ENCODE measurements around the gene LPAR5. TPM values are rescaled to one million over a fixed set of nuclear protein-coding genes. Genes with fewer than 3 reads are reported as not detected.

Gene LPAR5
- total RNA-seq, 4 donors from 2014 or later: 2.2 to 6.3 (median 2.4) TPM

DNA sequence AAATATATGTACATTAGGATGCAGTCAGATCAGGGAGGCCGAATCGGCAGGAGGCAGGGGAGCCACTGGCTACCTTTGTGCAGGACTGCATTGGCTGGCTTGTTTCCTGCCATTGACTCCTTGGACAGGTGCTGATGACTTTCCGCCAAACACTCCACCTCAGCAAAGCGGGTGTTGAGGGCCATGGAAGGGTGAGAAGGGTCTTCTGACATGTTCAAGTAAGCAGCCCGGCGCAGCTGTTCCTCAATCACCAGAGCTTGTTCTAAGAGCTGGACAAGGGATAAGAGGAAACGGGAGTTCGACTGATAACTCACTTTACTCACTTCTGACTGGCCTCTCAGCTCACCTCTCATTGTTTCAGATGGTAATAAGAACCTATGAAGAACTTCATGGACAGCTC is 62.8 kb downstream of the LPAR5 start:
- DNase-seq (ENCODE audit: low spot score) (no peak), ATAC-seq (ENCODE audit: low FRiP score) (no peak)
- no peak for TF ChIP-seq CTCF (IDR thresholded peaks at IDR 0.05)

DNA sequence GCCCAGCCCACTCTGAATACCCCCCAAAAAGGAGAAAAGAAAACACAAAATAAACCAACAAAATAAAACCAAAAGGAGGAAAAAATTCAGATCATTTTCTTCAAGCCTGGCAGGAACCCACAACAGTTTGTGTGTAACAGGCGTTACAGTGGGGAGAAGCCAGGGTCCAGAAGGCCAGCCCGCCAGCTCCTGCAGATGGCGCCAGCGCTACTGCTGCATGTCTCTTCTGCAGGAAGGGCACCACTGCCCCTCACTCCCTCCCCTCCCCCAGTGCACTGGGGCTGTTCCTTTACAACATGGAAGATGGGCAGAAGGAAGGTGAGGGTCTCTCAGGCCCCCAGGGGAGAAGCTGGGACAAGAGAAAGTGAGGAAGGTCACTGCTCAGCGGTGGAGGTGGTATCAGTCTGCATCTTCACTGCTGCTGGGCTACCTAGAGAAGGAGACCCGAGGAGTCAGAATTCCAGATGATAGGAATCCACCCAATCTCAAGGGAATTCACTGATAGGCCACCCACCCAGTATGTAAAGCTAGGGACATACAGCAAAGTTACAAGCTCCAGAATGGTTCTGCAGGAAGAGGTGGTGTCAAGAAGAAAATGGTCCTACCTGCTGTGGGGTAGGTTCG is 65.4 kb downstream of the LPAR5 start:
- ATAC-seq (ENCODE audit: low FRiP score): no peak
- DNase-seq (ENCODE audit: low spot score): no peak
- no peak for TF ChIP-seq CTCF (IDR thresholded peaks at IDR 0.05)

- TF ChIP-seq CTCF (IDR thresholded peaks at IDR 0.05): no peak
- no peak for DNase-seq (ENCODE audit: low spot score)
- ATAC-seq (ENCODE audit: low FRiP score): no peak
Observed at GRCh38 chr12:6569786-6570185, 66.0 kb downstream of the LPAR5 start.

- no peak for TF ChIP-seq CTCF (IDR thresholded peaks at IDR 0.05)
- DNase-seq (ENCODE audit: low spot score) (no peak), ATAC-seq (ENCODE audit: low FRiP score) (no peak)
Observed at GRCh38 chr12:6569312-6569711, 66.4 kb downstream of the LPAR5 start.

Small RNA genes lying within 50 kb of the gene (small RNA-seq; reads per million reads assigned to genes)
- 211 reads per million, percentile 97 among the genes with 10 or more reads in this experiment for gene SCARNA11

Other genes with a start within 250 kb of the LPAR5 start
- gene CD27, start 191.0 kb downstream of the LPAR5 start, total RNA-seq: under 1 TPM in 3 of 4 donors, not detected in 1; 0.50 to 0.96 (median 0.65) TPM
- 10 to 100 TPM; 16.3 to 26.0 (median 18.5) TPM for gene TAPBPL, start 183.9 kb downstream of the LPAR5 start, total RNA-seq
- gene VAMP1, start 165.3 kb downstream of the LPAR5 start, total RNA-seq: 1 to 10 TPM; 4.2 to 9.6 (median 6.2) TPM
- gene MRPL51, start 142.7 kb downstream of the LPAR5 start, total RNA-seq: 100 to 1,000 TPM in 1 of 4 donors, 10 to 100 TPM in 3; 44.1 to 118 (median 67.8) TPM
- gene NCAPD2, start 141.9 kb downstream of the LPAR5 start, total RNA-seq: 10 to 100 TPM; 10.6 to 36.3 (median 20.7) TPM
- gene GAPDH, start 101.4 kb downstream of the LPAR5 start, total RNA-seq: 1,000 to 10,000 TPM; 1,060 to 2,185 (median 1,462) TPM
- 10 to 100 TPM; 15.5 to 50.0 (median 18.4) TPM for gene IFFO1, start 79.9 kb downstream of the LPAR5 start, total RNA-seq
- gene NOP2, start 67.7 kb downstream of the LPAR5 start, total RNA-seq: 100 to 1,000 TPM in 1 of 4 donors, 10 to 100 TPM in 3; 26.2 to 153 (median 45.0) TPM
- gene CHD4, start 28.6 kb downstream of the LPAR5 start, total RNA-seq: 100 to 1,000 TPM; 171 to 213 (median 194) TPM
- gene ACRBP, start 11.5 kb upstream of the LPAR5 start, total RNA-seq: 1 to 10 TPM; 1.9 to 3.8 (median 3.2) TPM
- gene ING4, start 27.2 kb upstream of the LPAR5 start, total RNA-seq: 10 to 100 TPM in 3 of 4 donors, 1 to 10 TPM in 1; 9.7 to 48.7 (median 24.8) TPM
- 10 to 100 TPM; 28.1 to 36.7 (median 34.6) TPM for gene ZNF384, start 53.4 kb upstream of the LPAR5 start, total RNA-seq
- not detected for gene PIANP, start 64.9 kb upstream of the LPAR5 start, total RNA-seq
- gene COPS7A, start 88.1 kb upstream of the LPAR5 start, total RNA-seq: 10 to 100 TPM; 51.2 to 64.0 (median 62.7) TPM
- gene MLF2, start 117.2 kb upstream of the LPAR5 start, total RNA-seq: 100 to 1,000 TPM; 127 to 150 (median 129) TPM
- 100 to 1,000 TPM in 2 of 4 donors, 10 to 100 TPM in 2; 77.6 to 143 (median 113) TPM for gene PTMS, start 130.4 kb upstream of the LPAR5 start, total RNA-seq
- gene LAG3, start 136.6 kb upstream of the LPAR5 start, total RNA-seq: 1 to 10 TPM in 2 of 4 donors, under 1 TPM in 2; 0.44 to 2.2 (median 0.92) TPM
- gene CD4, start 153.6 kb upstream of the LPAR5 start, total RNA-seq: 10 to 100 TPM; 19.7 to 26.5 (median 21.8) TPM
- gene GPR162, start 185.9 kb upstream of the LPAR5 start, total RNA-seq: 1 to 10 TPM; 2.8 to 6.7 (median 2.9) TPM
- 10 to 100 TPM in 2 of 4 donors, 1 to 10 TPM in 2; 5.4 to 13.6 (median 10.0) TPM for gene P3H3, start 192.4 kb upstream of the LPAR5 start, total RNA-seq
- gene GNB3, start 205.0 kb upstream of the LPAR5 start, total RNA-seq: 1 to 10 TPM in 1 of 4 donors, under 1 TPM in 2, not detected in 1; 0.25 to 2.0 (median 0.48) TPM
- gene CDCA3, start 215.3 kb upstream of the LPAR5 start, total RNA-seq: 1 to 10 TPM in 2 of 4 donors, under 1 TPM in 2; 0.47 to 1.6 (median 1.1) TPM
- gene USP5, start 216.2 kb upstream of the LPAR5 start, total RNA-seq: 10 to 100 TPM; 33.4 to 39.4 (median 36.7) TPM
- 100 to 1,000 TPM; 254 to 446 (median 375) TPM for gene TPI1, start 231.6 kb upstream of the LPAR5 start, total RNA-seq
- gene SPSB2, start 237.3 kb upstream of the LPAR5 start, total RNA-seq: 1 to 10 TPM; 4.1 to 6.5 (median 5.7) TPM